Esophagus squamous epithelium (tissue), 5 donors: ENCODE measurements around the gene NTF3. TPM values are rescaled to one million over a fixed set of nuclear protein-coding genes. Genes with fewer than 3 reads are reported as not detected.
"Not testable (repeated sequence)": the region's sequence is repeated elsewhere in the genome, so short reads cannot be mapped to it uniquely, and the experiment has no call there.

Experiments
- DNase-seq: peaks from one replicate; lab custom pipeline; 2025; lab: John Stamatoyannopoulos, UW
- H3K27ac ChIP-seq, 4 donors: fragments of 200-600 bp; sonication (generic); one replicate each; pipeline ENCODE4 v1.5.1; 2016 to 2019; ENCODE audit warnings: mild to moderate bottlenecking in 1 of 4
- H3K27me3 ChIP-seq, 4 donors: fragments of 200-600 bp; sonication (generic); 1 replicate in 3 of 4; 2 replicates in 1 of 4; pipeline versions ENCODE4 v1.5.1 to v1.6.0; 2017 to 2021; ENCODE audit warnings: antibody characterized with exemption in 1 of 4
- H3K36me3 ChIP-seq, 3 donors: fragments of 200-600 bp; sonication (generic); one replicate each; pipeline ENCODE4 v1.5.1; 2016 to 2019
- H3K4me1 ChIP-seq, 3 donors: fragments of 200-600 bp; sonication (generic); one replicate each; pipeline ENCODE4 v1.5.1; 2017 to 2019
- H3K4me3 ChIP-seq, 4 donors: fragments of 200-600 bp; sonication (generic); 1 replicate in 3 of 4; 2 replicates in 1 of 4; pipeline ENCODE4 v1.5.1; 2016 to 2019; ENCODE audit warnings: mild to moderate bottlenecking in 2 of 4, moderate library complexity in 1 of 4
- H3K9me3 ChIP-seq, 3 donors: fragments of 200-600 bp; sonication (generic); one replicate each; pipeline ENCODE4 v1.5.1; 2016 to 2019
- POLR2A ChIP-seq, 4 donors: fragments of 450-650 bp; IDR thresholded peaks; one replicate each; pipeline ENCODE4 v1.6.1; 2017; ENCODE audit warnings: antibody characterized with exemption in 4 of 4, mild to moderate bottlenecking in 4 of 4, moderate library complexity in 3 of 4
- WGBS, 2 donors: methylation state at CpG; one replicate each; pipeline ENCODE4 v1.1.5; 2018; 5-methylcytosine and 5-hydroxymethylcytosine counted together
- intact Hi-C: fragments of 100-400 bp; cut with DNase I; formaldehyde crosslinking; loops from one replicate; pipeline ENCODE4 v1.15.0; 2022
- total RNA-seq, 4 donors: library from RNA; depleted of rRNA; stranded (reverse); fragments of >200 nt; gene quantifications; one replicate each; pipeline ENCODE4 v1.1.0, GENCODE V29; 2016
- TF ChIP-seq, protein P1 (sequence below), 6 experiments: fragments of 450-650 bp in 4 of 6; fragments of 200-600 bp in 2 of 6; sonication (generic) in 2 of 6; IDR thresholded peaks; one replicate each; pipeline ENCODE4 v1.5.1; 2016 to 2019; ENCODE audit warnings: antibody characterized with exemption in 6 of 6, mild to moderate bottlenecking in 4 of 6, moderate library complexity in 4 of 6
- donor health status: DM: yes; HTN: yes; CAD: no.

NTF3 gene
- total RNA-seq, 4 donors from 2014 or later = 0.30 to 7.6 (median 1.9) TPM

DNA sequence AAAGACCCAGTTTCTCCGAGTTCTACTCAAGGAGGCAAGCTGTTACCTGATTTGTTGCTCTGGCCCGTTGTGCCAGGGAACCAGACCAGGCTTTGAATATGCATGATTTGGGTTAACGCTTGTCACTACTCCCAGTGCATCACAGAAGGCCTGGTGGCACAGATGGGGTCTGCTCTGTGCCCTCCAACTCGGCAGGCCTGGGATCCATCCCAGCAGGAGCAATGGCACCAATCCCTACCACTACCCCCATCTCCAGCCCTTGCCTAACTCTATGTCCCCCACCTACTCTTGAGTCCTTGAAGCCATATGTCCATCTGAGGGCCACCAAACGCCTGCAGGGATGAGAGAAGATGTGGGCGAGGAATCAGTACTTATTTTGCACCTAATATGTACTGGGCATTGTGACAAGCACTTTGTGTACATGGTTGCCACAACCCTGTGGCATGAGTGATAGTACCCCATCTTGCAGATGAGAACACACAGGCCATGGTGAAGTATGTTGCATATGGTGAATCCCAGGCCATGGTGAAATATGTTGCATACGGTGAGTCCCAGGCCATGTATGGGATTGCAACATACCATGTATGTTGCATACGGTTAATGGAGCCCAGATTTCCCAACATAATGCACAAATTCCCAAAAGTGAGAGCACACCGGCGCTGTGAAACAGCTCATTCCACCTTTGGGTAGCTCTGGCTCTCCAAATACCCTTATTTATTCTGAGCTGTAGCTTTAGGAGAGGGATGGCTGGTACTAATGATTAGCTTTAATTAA, 102.7 kb downstream of the NTF3 start:
- no peaks in the 10 kb centered on the region for H3K9me3 ChIP-seq
- 83 to 90% methylated on average over 9 to 10 of the region's 10 CpGs for WGBS, 2 donors
- H3K4me3 ChIP-seq = no peak overlapping the region
- intact Hi-C loops = no loop called here
- H3K27me3 ChIP-seq = peaks cover 0 to 25% (median 0%) of the 10 kb centered on the region in 4 donors
- H3K4me1 ChIP-seq = no peaks in the 10 kb centered on the region
- TF ChIP-seq, protein P1, sequence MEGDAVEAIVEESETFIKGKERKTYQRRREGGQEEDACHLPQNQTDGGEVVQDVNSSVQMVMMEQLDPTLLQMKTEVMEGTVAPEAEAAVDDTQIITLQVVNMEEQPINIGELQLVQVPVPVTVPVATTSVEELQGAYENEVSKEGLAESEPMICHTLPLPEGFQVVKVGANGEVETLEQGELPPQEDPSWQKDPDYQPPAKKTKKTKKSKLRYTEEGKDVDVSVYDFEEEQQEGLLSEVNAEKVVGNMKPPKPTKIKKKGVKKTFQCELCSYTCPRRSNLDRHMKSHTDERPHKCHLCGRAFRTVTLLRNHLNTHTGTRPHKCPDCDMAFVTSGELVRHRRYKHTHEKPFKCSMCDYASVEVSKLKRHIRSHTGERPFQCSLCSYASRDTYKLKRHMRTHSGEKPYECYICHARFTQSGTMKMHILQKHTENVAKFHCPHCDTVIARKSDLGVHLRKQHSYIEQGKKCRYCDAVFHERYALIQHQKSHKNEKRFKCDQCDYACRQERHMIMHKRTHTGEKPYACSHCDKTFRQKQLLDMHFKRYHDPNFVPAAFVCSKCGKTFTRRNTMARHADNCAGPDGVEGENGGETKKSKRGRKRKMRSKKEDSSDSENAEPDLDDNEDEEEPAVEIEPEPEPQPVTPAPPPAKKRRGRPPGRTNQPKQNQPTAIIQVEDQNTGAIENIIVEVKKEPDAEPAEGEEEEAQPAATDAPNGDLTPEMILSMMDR (IDR thresholded peaks at IDR 0.05) = no peak
- TF ChIP-seq POLR2A (IDR thresholded peaks at IDR 0.05) = no peak
- no peak overlapping the region for H3K27ac ChIP-seq
- no peak for DNase-seq
- no peaks in the 10 kb centered on the region for H3K36me3 ChIP-seq

DNA sequence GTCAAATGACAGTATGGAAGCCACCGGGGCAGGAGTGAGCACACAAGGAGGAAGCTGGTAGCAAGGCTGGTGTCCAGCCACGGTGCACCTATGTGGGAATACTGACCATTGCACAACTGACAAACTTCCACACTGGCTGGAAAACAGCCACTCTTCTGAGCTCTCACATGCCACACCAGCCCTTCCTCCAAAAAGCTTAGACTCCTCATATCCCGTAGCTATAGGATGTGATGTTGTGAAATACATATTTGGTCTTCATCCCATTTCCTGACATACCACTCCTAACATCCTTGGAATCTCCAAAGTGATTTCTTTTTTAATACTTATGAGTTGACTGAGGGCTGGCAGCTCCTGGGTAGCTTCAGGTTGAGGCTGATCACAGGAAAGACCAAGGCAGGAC, 103.6 kb downstream of the NTF3 start:
- no peak for DNase-seq
- intact Hi-C loops = no loop called here
- Histone ChIP-seq H3K27ac (no peak overlapping the region), H3K36me3 (no peaks in the 10 kb centered on the region), H3K9me3 (no peaks in the 10 kb centered on the region), H3K4me1 (no peaks in the 10 kb centered on the region), H3K27me3 (peaks cover 0 to 25% (median 0%) of the 10 kb centered on the region in 4 donors), H3K4me3 (no peak overlapping the region)
- TF ChIP-seq POLR2A (IDR thresholded peaks at IDR 0.05) = no peak
- TF ChIP-seq, protein P1 (IDR thresholded peaks at IDR 0.05) = no peak
- 69 to 84% methylated on average over 3 of the region's 3 CpGs for WGBS, 2 donors

DNA sequence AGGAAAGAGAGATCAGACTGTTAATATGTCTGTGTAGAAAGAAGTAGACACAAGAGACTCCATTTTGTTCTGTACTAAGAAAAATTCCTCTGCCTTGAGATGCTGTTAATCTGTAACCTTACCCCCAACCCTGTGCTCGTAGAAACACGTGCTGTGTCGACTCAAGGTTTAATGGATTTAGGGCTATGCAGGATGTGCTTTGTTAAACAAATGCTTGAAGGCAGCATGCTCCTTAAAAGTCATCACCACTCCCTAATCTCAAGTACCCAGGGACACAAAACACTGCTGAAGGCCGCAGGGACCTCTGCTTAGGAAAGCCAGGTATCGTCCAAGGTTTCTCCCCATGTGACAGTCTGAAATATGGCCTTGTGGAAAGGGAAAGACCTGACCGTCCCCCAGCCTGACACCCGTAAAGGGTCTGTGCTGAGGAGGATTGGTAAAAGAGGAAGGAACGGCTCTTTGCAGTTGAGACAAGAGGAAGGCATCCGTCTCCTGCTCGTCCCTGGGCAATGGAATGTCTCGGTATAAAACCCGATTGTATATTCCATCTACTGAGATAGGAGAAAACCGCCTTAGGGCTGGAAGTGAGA, 105.2 kb downstream of the NTF3 start:
- intact Hi-C loops, H3K36me3 ChIP-seq, DNase-seq, H3K27ac ChIP-seq, H3K4me3 ChIP-seq, H3K4me1 ChIP-seq, H3K9me3 ChIP-seq: not testable (repeated sequence)
- WGBS, 2 donors = 48 to 57% methylated on average over 10 to 13 of the region's 13 CpGs
- peaks cover 0 to 25% (median 0%) of the 10 kb centered on the region in 4 donors for H3K27me3 ChIP-seq

DNA sequence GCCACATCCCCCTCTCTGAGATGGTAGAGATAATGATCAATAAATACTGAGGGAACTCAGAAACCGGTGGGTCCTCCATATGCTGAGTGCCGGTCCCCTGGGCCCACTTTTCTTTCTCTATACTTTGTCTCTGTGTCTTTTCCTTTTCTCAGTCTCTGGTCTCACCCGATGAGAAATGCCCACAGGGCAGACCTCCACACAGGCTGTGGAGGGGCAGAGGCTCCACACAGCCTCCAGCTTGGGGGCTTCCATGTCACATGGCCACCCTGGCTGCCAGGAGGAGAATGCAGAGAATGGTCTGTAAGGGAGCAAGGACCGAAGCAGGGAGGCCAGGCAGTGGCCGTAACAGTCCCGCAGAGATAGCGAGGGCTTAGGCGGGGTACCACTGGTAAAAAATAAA, 105.9 kb downstream of the NTF3 start:
- TF ChIP-seq POLR2A (IDR thresholded peaks at IDR 0.05) = no peak
- TF ChIP-seq, protein P1 (IDR thresholded peaks at IDR 0.05) = no peak
- intact Hi-C loops = no loop called here
- H3K4me1 ChIP-seq = no peaks in the 10 kb centered on the region
- H3K9me3 ChIP-seq = no peaks in the 10 kb centered on the region
- DNase-seq = no peak
- no peak overlapping the region for H3K4me3 ChIP-seq
- H3K36me3 ChIP-seq = no peaks in the 10 kb centered on the region
- H3K27ac ChIP-seq = no peak overlapping the region
- 88 to 90% methylated on average over 7 to 8 of the region's 8 CpGs for WGBS, 2 donors
- H3K27me3 ChIP-seq = peaks cover 0 to 25% (median 0%) of the 10 kb centered on the region in 4 donors
